HG03442 (cell line): ENCODE measurements around the gene RNF7.
"Not testable (repeated sequence)": the region's sequence is repeated elsewhere in the genome, so short reads cannot be mapped to it uniquely, and the experiment has no call there.

Experiments
- ATAC-seq: cut with Tn5 transposase; IDR thresholded peaks from one replicate; pipeline ENCODE4 v1.9.1; 2021; ENCODE audit warnings: mild to moderate bottlenecking, moderate library complexity; ENCODE audit not compliant: unreplicated experiment

Gene RNF7

DNA sequence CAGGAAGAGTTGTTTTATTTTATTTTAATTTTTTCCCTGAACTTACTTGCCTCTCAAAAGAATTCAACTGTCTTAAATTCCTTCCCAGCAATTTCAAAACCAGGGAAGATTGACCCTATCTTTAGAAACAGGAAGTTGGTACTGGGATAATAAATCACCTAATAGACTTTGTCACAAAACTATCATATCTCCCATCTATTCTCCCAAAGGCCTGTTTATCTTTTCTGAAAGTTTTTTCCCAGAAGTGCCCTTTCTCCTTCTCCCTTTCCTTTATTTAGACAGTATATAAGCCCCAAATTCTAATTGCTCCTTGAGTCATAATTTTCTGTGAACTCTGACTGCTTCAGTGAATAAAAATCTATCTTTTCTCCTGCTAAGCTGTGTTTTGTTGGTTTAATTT is 2.9 kb upstream of the RNF7 start:
- ATAC-seq = no peak

DNA sequence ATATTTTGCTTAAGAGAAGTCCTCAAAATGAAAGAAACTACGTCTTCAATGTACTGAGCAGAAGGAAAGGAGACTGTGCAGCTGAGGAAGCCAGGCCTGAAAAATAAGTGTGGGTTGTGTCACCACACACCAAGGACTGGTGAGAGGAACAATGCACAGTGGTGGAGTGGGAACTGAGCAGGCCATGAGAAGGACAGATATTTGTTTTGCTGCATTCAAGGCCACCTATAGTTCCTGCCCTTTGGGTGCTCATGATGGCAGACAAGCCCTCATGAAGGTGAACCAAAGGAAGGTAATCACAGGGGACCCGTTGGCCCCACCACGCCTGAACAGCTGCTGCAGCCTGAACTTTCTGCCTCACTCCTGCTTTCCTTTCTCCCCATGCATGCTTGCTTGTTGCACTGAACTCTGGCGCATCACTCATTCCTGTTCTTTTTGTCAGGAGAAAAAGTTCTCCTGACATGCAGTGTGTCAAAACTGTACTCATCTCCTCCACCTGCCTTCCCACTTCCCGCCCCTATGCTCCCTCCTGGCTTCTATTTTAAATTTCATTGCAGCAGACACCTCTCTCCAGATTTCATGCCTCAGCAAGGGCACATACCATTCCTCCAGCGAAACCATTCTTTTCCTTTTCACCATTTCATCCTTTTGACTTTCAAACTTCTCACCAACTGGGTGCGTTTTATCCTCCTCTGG is 2.2 kb upstream of the RNF7 start:
- ATAC-seq = no peak

DNA sequence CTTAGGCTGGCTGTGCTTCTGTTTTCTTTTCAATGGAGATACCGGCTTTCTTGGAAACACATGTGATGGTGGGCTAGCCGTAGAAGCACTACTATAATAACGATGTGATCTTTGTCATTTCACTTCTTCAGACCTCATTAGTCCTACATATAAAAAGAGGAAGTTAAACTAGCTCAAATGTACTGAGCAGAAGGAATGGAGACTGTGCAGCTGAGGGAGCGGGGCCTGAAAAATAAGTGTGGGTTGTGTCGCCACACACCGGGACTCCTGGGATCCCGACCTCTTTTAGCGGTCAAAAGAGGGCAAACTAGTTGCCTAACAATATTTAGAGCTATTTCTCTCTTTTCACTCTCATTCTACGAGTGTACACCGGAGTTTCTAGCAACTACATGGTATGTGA is 1.0 kb upstream of the RNF7 start:
- ATAC-seq = no peak

DNA sequence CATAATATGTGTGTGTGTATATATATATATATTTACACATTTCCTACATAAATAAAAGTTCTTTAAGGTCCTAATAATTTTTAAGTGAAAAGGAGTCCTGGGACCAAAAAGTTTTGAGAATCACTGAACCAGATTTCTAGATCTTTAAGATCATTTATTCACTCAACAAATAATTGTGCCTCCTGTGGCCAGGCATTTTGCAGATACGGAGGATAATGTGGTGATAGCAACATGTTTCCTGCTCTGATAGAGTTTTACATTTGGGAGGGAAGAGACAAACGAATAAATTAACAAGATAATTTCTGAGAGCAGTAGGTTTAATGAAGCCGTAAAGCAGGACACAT is 448 bp upstream of the RNF7 start:
- ATAC-seq = no peak

DNA sequence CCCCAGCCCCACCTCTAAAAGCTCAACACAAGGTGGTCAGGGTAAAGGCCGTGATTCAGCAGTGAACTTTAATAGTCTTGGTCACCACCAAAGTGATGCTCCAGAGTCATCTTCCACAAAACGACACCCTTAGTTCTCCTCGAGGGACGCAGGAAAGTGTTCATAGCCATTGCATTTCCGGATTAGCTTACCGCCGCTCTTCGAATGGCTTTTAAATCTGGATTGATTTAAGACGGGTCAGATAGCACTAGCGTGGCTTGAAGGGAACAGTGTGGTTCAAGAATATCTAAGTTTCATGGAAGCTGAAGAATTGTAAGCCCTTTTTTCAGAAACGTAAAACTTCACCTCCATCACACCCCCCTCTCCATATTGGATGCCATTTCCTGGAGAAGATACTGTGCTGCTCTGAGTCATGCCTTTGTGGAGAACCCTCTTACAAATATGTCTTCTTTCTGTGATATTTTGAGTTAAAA is 829 bp downstream of the RNF7 start:
- no peak for ATAC-seq

DNA sequence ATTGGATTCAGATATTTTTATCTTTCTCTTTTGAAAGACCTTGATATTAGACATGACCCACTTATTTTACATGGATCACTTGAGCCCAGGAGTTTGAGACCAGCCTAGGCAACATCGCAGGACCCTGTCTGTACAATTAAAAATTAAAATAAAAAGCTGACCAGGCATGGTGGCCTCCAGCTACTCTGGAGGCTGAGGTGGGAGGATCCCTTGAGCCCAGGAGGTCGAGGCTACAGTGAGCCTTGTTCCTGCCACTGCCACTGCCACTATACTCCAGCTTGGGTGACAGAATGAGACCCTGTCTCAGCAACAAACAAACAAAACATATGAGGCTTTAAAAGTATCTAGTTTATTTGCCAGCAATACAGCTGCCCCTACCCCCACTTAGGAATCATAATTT is 1.6 kb downstream of the RNF7 start:
- ATAC-seq = no peak

DNA sequence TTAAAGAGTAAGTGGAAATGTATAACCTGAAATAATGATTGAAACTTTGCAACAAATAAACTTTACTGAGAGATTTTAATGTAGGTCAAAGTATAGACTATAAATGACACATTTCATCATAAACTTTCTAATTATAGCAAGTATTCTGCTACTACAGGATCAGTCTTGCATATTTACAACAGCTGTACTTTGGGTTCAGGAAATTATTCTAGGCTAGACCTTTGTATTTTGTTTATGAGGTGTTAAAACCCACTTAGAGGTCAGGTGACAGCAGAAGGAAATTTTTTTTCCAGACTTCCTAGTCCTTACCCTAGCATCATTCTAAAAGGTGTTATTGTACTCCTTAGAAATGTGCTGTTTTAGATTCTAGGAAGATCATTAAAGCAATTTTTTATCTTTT is 2.3 kb downstream of the RNF7 start:
- no peak for ATAC-seq

DNA sequence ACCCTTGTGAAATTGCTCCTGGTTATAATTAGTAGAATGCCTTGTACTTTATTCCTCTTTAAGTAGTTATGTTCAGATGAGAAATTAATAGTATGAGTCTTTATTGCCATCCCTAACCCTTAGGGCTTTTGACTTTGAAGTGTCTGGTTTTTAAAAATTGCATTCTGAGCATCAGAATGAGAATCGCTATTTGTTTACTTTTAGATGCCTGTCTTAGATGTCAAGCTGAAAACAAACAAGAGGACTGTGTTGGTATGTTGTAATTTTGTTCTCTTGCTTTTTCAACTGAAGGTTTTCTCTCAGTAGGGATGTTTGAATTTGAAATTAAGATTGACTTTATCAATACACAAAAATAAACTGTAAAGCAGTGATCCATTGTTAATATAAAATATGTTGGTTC is 5.2 kb downstream of the RNF7 start:
- ATAC-seq = no peak

DNA sequence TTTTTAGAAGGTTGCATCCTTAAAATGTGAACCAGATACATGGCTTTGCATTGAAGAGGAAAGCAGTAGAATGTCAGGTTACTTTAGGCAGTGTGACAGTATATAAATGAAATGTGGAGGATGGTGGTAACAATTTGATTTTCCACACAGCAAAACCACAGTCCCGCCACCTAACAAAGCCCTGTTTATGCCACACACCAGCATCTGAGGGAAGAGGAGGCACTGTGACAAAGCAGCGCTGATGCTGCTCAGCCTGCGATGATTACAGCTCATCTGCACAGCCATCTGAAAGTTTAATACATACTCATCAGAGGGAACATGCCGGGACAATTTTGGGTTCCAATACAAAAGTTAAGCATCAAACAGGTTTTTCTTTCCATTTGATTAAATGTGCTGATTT is 8.9 kb downstream of the RNF7 start:
- ATAC-seq = no peak

DNA sequence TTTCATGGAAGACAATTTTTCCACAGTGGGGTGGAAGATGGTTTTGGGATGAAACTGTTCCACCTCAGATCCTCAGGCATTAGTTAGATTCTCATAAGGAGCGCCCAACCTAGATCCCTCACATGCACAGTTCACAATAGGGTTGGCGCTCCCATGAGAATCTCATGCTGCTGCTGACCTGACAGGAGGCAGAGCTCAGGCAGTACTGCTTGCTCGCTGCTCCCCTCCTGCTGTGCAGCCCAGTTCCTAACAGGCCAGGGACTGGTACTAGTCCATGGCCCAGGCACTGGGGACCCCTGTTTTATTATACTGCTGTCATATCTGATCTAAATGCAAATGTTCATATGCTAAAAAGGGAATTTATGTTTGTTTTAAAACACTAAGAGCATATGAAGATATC is 15.3 kb downstream of the RNF7 start:
- no peak for ATAC-seq

DNA sequence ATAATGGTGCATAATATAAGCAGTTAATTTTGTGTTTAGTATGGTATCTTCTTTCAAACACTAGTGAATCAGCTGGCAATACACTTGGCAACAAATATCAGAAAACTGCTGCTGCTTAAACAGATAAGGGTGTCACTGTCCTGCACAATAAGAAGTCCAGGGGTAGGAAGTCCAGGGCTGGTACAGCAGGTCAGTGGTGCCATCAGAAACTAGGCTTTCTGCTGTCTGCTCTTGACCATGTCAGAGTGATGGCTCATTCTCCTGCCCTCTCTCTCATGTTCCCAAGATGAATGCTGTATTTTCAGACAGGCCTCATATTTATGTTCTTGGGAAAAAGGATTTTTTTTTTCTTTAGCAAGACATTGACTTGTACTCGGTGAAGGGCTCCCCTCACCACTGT is 15.9 kb downstream of the RNF7 start:
- ATAC-seq = no peak

DNA sequence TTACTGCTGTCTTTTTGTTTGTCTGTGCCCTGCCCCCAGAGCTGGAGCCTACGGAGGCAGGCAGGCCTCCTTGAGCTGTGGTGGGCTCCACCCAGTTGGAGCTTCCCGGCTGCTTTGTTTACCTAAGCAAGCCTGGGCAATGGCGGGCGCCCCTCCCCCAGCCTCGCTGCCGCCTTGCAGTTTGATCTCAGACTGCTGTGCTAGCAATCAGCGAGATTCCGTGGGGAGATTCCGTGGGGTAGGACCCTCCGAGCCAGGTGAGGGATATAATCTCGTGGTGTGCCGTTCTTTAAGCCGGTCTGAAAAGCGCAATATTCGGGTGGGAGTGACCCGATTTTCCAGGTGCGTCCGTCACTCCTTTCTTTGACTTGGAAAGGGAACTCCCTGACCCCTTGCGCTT is 24.5 kb downstream of the RNF7 start:
- not testable (repeated sequence) for ATAC-seq

DNA sequence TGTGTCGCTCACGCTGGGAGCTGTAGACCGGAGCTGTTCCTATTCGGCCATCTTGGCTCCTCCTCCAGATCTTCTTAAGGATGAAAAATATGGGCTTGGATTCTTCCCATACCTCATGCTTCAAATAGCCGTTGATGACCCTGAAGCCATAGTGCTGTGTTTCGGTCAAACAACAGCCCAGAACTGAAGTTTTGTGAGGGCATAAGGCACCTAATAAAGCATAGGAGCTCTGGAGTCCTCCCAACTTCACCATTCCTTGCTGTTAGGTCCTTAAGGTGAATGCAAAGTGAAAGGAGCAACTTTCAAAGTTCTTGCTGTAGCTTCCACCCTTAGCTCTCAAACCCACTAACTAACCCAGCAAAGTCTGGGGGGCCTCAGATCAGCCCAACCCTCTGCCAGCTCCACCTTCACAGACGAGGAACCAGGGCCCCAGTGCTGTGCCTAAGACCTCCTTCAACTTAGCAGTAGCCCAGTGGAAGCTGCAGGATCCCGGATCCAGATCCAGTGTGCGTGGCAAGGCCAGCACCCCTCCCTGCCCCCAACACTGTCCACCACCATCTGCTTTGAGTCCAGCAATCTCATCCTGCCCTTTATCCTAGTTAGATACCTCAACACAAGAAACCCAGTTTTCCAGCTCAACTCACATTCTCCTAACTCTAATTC is 25.1 kb downstream of the RNF7 start, which contains the start of gene GRK7:
Gene GRK7 (plus strand): TSS at position 321 of the 663 bp plus-strand sequence. CDS start 14,877 bp downstream, outside the sequence.
- no peak for ATAC-seq

DNA sequence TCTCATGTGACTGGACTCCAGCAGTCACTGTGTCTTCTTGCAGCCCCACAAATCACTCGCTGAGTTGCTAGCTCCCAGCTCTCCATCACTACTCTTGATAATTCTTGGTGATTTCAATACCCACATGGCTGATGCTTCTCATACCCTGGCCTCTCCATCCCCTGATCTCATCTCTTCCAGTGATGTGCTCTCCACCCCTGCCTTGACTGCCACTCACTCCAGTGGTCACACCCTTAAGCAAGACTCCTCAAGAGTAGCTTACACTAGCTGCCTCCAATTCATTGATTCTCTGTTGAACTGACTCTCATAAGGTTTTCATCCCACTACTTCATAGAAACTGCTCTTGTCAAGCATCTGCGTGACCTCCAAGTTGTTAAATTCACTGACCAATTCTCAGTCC is 25.9 kb downstream of the RNF7 start:
- ATAC-seq = no peak

DNA sequence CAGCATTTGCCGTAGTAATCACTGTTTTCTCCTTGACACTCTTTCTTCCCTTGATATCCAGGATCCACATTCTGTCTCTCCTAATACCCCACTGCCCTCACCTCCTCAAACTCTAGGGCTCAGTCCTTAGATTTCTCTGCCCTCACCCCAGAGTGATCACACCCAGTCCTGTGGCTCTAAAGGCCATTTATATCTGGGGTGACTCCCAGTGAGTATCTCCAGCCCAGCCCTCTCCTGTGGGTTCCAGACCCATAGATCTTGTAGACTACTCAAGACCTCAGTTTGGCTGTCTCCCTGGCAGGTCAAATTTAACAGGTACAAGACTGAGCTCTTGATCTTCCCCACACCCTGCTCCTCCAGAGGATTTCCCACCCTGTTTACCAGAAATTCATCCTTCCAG is 26.4 kb downstream of the RNF7 start:
- no peak for ATAC-seq

DNA sequence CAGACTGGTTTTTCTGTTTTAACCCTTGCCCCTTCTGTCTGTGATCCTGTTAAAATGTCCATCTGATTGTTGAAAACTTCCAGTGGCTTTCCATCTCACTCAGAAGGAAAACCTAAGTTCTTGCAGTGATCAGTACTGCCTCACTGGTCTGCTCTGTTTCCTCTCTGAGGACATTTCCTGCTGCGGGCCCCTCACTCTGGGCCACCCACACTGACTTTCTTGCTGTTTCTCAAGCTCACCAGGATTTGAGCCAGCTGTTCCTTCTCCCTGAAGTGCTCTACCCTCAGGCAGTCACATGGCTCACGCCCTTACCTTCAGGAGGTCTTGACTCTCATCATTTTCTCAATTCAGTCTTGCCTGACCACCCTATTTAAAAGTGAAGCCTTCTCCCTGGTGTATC is 26.9 kb downstream of the RNF7 start:
- no peak for ATAC-seq

DNA sequence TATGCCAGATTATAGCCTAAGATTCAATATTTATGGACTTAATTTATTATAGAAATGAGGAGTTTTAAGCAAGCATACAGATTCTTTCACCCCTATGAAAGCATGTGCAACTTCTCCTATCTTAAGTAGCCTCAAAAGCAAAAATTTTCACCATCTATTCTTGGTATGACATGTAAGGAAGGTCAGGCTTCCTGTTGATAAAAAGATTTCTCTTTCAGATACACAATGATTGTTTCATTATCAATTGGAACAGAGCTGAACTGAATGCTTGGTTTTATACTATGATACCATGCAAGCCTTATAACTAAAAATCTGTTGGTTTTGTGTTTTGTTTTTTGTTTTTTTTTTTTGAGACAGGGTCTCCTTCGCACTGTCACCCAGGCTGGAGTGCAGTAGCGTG is 29.0 kb downstream of the RNF7 start:
- no peak for ATAC-seq

DNA sequence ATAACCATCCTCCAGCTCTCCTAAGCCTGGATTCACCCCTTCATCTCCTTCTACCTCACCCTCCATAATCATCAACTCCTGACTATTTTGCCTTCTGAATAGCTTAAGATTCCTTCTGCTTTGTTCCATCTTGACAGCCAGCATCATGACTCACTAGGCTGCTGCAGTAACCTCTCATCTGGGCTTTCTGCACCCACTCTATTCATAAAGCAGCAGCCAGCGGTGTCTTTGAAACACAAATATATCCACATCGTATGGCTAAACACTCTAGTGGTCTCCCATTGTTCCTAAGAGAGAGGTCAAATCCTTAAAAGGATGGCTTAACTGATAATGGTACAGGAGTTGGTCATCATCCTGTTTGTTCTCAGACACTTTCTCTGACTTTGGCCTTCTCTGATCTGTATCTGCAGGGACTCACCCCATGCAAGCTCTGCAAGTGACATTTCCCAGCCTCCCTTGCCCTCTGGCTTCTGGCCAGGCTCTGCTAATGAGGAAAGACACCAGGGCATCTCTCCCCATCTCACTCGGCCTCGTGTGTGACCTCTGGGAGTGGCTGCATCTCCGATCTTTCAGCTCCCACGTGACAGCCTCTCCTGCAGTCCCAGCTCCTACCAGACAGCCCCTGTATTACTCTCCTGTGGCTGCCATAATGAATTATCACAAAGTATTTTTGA is 31.3 kb downstream of the RNF7 start:
- ATAC-seq = no peak

DNA sequence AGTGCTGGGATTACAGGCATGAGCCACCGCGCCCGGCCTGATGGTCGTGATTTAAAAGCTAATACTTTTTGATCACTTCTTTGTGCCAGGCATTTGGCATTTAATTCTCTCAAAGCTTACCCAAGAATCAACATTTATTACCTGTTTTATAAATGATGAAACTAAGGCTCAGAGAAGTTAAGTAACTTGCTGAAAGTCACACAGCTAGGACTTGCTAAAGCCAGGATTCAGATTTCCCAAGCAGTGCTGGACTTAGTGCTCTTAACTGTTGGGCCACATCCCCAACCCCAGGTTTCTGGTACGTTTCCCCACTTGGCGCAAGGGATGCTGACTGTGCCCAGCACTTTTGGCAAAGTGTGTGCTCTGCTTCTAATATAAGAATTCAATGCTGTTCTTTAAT is 35.6 kb downstream of the RNF7 start:
- no peak for ATAC-seq

DNA sequence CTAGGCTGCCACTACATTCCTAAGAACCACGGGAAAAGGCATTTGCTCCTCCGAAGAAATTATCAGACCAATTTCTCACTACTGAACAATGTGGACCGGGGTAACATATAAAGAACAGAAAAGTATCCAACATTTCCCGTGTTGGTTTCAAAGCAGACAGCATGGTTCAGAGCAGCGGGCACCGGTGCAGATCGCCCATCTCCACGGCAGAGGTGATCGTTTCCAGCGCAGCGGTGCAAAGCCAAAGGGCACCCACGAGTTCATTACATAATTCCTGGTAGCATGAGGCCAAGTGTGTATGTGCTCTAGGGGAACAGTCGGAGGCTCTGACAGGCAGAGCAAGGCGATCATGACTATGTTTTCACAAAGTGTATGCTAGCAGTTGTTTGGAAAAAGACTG is 38.3 kb downstream of the RNF7 start:
- no peak for ATAC-seq

DNA sequence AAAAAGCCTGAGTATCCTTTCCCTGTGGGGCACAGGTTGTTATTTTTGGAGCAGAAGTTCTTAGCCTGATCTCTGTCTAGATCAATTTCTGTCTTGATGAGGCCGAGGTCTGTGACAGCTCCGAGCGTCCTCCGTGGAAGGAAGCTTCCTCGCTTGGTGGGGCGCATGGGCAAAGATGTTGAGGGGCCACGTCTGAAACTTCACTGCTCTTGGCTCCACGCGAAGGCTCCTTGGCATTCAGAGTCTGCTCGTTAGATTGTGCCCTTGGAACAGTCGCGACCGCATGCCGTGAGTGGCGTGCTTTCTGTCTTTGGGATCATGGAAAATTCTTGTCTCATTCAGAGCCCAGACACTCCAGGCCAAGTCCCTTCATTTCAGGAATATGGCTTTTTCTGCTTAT is 38.8 kb downstream of the RNF7 start:
- no peak for ATAC-seq
